DOHH2 (cell line): ENCODE data around the gene ELP2.

Experiments used
- H3F3A ChIP-seq: fragments of 200-600 bp; sonication (generic), shearing (Covaris generic); 2 replicates; pipeline ENCODE4 v1.6.0; 2016; ENCODE audit warnings: antibody characterized with exemption, mild to moderate bottlenecking; ENCODE audit not compliant: control insufficient read depth, insufficient read depth
- H3K27ac ChIP-seq: fragments of 200-600 bp; sonication (generic); 2 replicates; pipeline ENCODE4 v1.5.1; 2014; ENCODE audit warnings: low read depth, mild to moderate bottlenecking, low read length, moderate library complexity
- H3K27me3 ChIP-seq: fragments of 200-600 bp; sonication (generic); 2 replicates; pipeline ENCODE4 v1.6.1; 2014; ENCODE audit warnings: mild to moderate bottlenecking, low read length, mixed read lengths; ENCODE audit not compliant: control insufficient read depth
- H3K36me3 ChIP-seq: fragments of 200-600 bp; sonication (generic); 2 replicates; pipeline ENCODE4 v1.6.1; 2014; ENCODE audit warnings: mild to moderate bottlenecking, low read length, moderate library complexity, mixed read lengths; ENCODE audit not compliant: control insufficient read depth
- H3K4me1 ChIP-seq: fragments of 200-600 bp; sonication (generic); 2 replicates; pipeline ENCODE4 v1.6.1; 2014; ENCODE audit warnings: mild to moderate bottlenecking, low read length, mixed read lengths; ENCODE audit not compliant: control insufficient read depth
- H3K4me2 ChIP-seq: fragments of 200-600 bp; sonication (generic); 2 replicates; pipeline ENCODE4 v1.6.0; 2014; ENCODE audit warnings: mild to moderate bottlenecking, low read length, moderate library complexity
- H3K4me3 ChIP-seq: fragments of 200-600 bp; sonication (generic); 2 replicates; pipeline ENCODE4 v1.5.1; 2014; ENCODE audit warnings: mild to moderate bottlenecking, low read length, mixed read lengths
- H3K79me2 ChIP-seq: fragments of 200-600 bp; sonication (generic); 2 replicates; pipeline ENCODE4 v1.6.1; 2014; ENCODE audit warnings: mild to moderate bottlenecking, low read length, mixed read lengths; ENCODE audit not compliant: control insufficient read depth
- H3K9me2 ChIP-seq: fragments of 200-600 bp; sonication (generic); replicated peaks from 2 replicates; pipeline ENCODE4 v1.6.1; 2014; ENCODE audit warnings: mild to moderate bottlenecking, low read length, mixed read lengths; ENCODE audit not compliant: control insufficient read depth
- H3K9me3 ChIP-seq: fragments of 200-600 bp; sonication (generic); 2 replicates; pipeline ENCODE4 v1.6.1; 2014; ENCODE audit warnings: antibody characterized with exemption, low read length, mixed read lengths; ENCODE audit not compliant: control insufficient read depth, insufficient read depth
- H4K20me1 ChIP-seq: fragments of 200-600 bp; sonication (generic); 2 replicates; pipeline ENCODE4 v1.6.0; 2014; ENCODE audit warnings: low read depth, mild to moderate bottlenecking, antibody characterized with exemption, low read length, moderate library complexity; ENCODE audit not compliant: control insufficient read depth, insufficient read depth
- EZH2phosphoT487 ChIP-seq: fragments of 200-600 bp; sonication (generic); IDR thresholded peaks from 2 replicates; pipeline ENCODE4 v1.6.1; 2017; ENCODE audit warnings: borderline replicate concordance, mild to moderate bottlenecking, antibody characterized with exemption, low read length, moderate library complexity, mixed read lengths
- TF ChIP-seq, protein P1 (sequence below): fragments of 200-600 bp; sonication (generic); IDR thresholded peaks from one replicate; pipeline ENCODE4 v1.5.1; 2014; ENCODE audit warnings: antibody characterized with exemption, mild to moderate bottlenecking, low read depth, low read length; ENCODE audit not compliant: poor library complexity, severe bottlenecking

Gene ELP2

DNA sequence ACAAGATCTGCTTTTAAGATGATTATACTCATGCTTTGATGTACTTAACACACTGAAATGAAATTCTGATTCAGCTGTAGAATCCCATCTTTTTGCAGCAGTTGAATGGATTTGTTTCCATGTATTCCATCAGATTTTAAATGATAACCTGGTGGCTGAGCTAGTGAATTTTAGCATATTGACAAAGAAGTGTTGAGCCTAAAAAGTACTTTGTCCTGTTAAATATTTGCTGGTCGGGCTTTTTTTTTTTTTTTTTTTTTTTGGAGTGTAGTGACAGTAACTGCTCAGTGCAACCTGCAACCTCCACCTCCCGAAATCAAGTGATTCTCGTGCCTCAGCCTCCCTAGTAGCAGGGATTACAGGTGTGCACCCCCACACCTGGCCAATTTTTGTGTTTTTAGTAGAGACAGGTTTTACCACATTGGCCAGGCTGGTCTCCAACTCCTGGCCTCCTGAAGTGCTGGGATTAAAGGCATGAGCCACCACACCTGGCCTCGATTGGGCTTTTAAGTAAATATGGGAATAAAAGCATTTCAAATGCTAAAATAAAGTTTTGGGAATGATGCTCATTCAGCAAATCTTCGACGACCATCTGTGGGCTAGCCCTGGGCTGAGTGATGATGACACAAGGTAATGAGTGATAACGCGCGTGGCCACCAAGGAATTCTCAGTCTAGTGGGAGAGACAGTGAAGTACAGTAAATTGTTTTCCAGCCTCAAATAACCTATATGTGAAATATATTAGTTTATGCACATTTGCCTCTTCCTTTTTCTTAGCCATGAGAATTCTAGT is 2.2 kb downstream of the ELP2 start:
- Histone ChIP-seq H3K27ac (no peak overlapping the region), H3K27me3 (no peaks in the 10 kb centered on the region), H3K36me3 (peaks cover 39% of the 10 kb centered on the region), H3F3A (no peaks in the 10 kb centered on the region), H3K9me2 (no peaks in the 10 kb centered on the region), H3K4me1 (peaks cover 33% of the 10 kb centered on the region), H3K79me2 (peaks cover 77% of the 10 kb centered on the region), H4K20me1 (peaks cover 13% of the 10 kb centered on the region), H3K4me3 (peak overlapping the region; percentile 98; the same call in 1 of the 2 replicates), H3K9me3 (no peaks in the 10 kb centered on the region), H3K4me2 (peak overlapping the region; percentile 98)
- TF ChIP-seq EZH2phosphoT487: no peak

DNA sequence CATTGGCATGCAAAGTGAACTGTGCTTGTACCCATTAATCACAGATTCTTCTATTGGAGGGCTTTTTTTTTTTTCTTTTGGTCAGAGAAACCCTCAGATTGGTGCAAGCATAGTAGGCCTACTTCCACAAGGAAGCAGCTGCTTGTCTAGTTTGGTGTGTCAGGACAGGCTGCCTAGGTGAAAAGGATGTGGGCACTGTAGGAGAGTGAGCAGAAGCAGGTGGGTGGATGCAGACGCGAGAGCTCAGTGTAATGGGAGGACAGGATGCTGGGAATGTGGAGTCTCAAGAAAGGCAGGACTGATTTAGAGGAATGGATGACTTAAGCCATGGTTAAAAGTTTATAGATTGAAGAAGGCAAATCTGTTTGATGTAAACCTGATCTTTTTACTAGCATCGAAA is 3.1 kb downstream of the ELP2 start:
- TF ChIP-seq EZH2phosphoT487: no peak
- Histone ChIP-seq H3K4me3 (no peak overlapping the region), H3K4me1 (peaks cover 33% of the 10 kb centered on the region), H3K79me2 (peaks cover 72% of the 10 kb centered on the region), H3K36me3 (peaks cover 48% of the 10 kb centered on the region), H3K9me3 (no peaks in the 10 kb centered on the region), H3F3A (no peaks in the 10 kb centered on the region), H4K20me1 (peaks cover 13% of the 10 kb centered on the region), H3K9me2 (no peaks in the 10 kb centered on the region), H3K4me2 (peak overlapping the region; percentile 98; the same call in 1 of the 2 replicates), H3K27ac (no peak overlapping the region), H3K27me3 (no peaks in the 10 kb centered on the region)

DNA sequence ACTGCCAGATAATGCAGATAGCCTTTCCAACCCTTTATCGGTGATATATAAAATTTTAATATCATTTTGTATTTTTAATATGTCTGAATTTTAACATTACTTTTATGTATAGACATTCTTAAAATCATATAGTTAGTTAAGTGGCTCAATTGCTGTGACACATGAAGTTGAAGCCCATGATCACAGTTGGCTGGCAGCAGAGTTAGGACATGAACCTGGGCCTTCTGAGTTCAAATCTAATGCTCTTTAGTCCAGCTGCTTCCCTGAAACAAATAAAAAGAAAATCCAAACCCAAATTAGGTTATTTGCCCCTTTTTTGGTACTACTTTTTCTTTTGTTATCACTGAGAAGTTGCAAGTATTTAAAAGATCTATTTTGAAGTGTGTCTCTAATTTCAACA is 5.6 kb downstream of the ELP2 start:
- no peak overlapping the region for H3K4me2 ChIP-seq

DNA sequence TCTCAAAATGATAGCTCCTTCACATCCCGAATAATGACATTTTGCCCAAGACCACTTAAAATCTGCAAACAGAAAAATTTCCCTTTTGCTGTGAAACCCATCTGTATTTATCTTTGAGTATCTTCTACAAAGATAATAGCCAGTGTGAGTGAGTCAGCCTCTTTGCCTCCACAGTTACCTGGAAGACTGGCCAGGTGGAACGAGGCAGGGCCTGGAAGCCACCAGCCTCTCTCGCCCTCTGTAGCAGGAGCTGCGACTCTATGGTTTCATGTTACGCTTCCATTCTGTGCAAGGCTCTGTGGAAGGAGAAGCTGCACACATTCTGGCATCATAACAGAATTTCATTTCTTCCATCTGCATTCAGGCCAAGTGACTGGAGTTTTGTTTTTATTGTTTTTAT is 9.5 kb downstream of the ELP2 start:
- H3K4me3 ChIP-seq: no peak overlapping the region
- no peak for TF ChIP-seq EZH2phosphoT487
- TF ChIP-seq, protein P1, sequence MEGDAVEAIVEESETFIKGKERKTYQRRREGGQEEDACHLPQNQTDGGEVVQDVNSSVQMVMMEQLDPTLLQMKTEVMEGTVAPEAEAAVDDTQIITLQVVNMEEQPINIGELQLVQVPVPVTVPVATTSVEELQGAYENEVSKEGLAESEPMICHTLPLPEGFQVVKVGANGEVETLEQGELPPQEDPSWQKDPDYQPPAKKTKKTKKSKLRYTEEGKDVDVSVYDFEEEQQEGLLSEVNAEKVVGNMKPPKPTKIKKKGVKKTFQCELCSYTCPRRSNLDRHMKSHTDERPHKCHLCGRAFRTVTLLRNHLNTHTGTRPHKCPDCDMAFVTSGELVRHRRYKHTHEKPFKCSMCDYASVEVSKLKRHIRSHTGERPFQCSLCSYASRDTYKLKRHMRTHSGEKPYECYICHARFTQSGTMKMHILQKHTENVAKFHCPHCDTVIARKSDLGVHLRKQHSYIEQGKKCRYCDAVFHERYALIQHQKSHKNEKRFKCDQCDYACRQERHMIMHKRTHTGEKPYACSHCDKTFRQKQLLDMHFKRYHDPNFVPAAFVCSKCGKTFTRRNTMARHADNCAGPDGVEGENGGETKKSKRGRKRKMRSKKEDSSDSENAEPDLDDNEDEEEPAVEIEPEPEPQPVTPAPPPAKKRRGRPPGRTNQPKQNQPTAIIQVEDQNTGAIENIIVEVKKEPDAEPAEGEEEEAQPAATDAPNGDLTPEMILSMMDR: no peak
- peaks cover 67% of the 10 kb centered on the region for H3K36me3 ChIP-seq
- H3K9me3 ChIP-seq: no peaks in the 10 kb centered on the region
- no peaks in the 10 kb centered on the region for H4K20me1 ChIP-seq
- H3K27ac ChIP-seq: no peak overlapping the region
- no peak overlapping the region for H3K4me2 ChIP-seq
- no peaks in the 10 kb centered on the region for H3K27me3 ChIP-seq
- no peaks in the 10 kb centered on the region for H3K4me1 ChIP-seq
- peaks cover 2% of the 10 kb centered on the region; the same call in 1 of the 2 replicates for H3F3A ChIP-seq
- no peaks in the 10 kb centered on the region for H3K9me2 ChIP-seq
- peaks cover 11% of the 10 kb centered on the region for H3K79me2 ChIP-seq

More for the DNA sequence above, 5.6 kb downstream of the ELP2 start:
- Histone ChIP-seq H3F3A (no peaks in the 10 kb centered on the region), H4K20me1 (peaks cover 13% of the 10 kb centered on the region), H3K36me3 (peaks cover 62% of the 10 kb centered on the region), H3K79me2 (peaks cover 49% of the 10 kb centered on the region), H3K27me3 (no peaks in the 10 kb centered on the region), H3K4me3 (no peak overlapping the region), H3K9me2 (no peaks in the 10 kb centered on the region), H3K4me1 (peaks cover 26% of the 10 kb centered on the region), H3K9me3 (no peaks in the 10 kb centered on the region), H3K27ac (no peak overlapping the region)
- TF ChIP-seq EZH2phosphoT487: no peak
- TF ChIP-seq, protein P1: no peak
